Measurements from ENCODE around the gene EHD1.

EHD1 gene

DNA sequence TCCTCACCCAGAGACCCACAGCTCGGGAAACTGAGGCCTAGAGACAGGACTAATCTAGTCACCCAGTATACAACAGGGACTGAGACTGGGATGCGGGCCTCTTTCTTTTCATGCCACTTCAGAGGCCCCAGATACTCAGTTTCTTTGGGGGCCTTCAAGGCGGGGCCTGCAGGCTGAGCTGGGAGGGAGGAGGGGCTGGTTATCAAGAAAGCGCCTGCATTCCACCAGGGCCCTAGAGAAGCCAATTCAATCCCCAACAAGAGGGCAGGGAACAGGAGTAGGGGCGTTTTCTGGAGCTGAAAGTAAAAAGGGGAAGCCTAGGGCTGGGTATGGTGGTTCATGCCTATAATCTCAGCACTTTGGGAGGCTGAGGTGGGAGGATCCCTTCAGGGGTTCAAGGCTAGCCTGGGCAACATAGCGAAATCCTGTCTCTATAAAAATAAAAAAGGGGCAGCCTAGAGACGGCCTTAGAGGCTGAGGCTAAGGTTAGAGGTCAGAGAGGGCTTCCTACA lies 37.0 kb upstream of the EHD1 start:
- peak overlapping the region; percentile 90 for H3K4me3 Mint-ChIP-seq
- ATAC-seq: no peak
- H3K9me3 Mint-ChIP-seq: no peaks in the 10 kb centered on the region
- H3K4me1 Mint-ChIP-seq: peaks cover 28% of the 10 kb centered on the region
- no peak for DNase-seq (ENCODE audit: low spot score in 2 of 2)
- H3K36me3 Mint-ChIP-seq: peaks cover 41% of the 10 kb centered on the region
- H3K27ac Mint-ChIP-seq: peak overlapping the region; percentile 97

DNA sequence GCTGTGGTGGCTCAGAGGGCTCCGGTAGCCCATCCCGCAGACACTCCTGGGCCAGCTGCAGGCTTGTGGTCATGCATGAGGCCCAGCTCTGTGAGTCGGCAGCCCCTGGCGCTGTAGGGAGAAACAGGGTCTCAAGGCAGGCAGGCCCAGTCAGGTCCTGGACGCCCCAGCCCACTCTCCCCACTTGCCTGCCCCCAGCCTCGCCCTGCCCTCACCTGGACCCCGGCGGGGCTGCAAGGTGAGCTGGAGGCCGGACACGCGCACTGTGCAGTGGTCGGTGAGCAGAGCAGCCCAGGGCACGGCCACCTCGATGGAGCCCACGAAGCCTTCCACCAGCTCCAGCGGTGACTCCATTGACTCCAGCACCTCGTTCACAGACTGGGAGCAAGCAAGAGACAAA lies 35.7 kb upstream of the EHD1 start:
- no peak for ATAC-seq
- H3K36me3 Mint-ChIP-seq: peaks cover 46% of the 10 kb centered on the region
- no peak overlapping the region for H3K4me3 Mint-ChIP-seq
- no peak for DNase-seq (ENCODE audit: low spot score in 2 of 2)
- no peaks in the 10 kb centered on the region for H3K9me3 Mint-ChIP-seq
- H3K27ac Mint-ChIP-seq: peak overlapping the region; percentile 97
- H3K4me1 Mint-ChIP-seq: peaks cover 28% of the 10 kb centered on the region

DNA sequence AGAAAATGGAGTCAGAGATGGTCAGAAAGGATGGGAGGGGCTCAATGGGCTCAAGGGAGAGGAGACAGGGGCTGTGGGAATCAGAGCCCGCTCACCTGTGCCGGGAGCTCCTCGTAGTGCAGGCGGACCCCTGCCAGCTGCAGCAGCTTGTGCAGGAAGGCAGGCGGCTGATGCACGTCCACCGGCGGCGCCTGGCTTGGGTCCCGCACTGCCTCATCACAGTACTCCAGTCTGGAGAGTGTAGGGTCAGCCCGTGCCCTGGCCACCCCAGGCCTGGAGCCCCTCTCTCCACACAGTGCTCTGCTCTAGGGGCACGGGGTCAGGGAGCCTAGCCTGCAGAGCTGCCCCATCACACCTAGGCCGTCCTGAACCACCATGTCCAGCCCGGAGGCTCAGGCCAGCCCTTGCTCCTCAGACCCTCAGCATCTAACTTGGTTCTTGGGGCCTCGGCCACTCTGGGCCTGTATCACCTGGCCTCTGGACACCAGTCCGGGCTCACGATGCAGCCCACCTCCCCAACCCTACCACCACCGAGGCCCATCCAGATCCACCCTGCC lies 34.8 kb upstream of the EHD1 start:
- peaks cover 28% of the 10 kb centered on the region for H3K4me1 Mint-ChIP-seq
- H3K9me3 Mint-ChIP-seq: no peaks in the 10 kb centered on the region
- DNase-seq (ENCODE audit: low spot score in 2 of 2) (no peak), ATAC-seq (no peak)
- H3K27ac Mint-ChIP-seq: no peak overlapping the region
- H3K36me3 Mint-ChIP-seq: peaks cover 54% of the 10 kb centered on the region
- no peak overlapping the region for H3K4me3 Mint-ChIP-seq

DNA sequence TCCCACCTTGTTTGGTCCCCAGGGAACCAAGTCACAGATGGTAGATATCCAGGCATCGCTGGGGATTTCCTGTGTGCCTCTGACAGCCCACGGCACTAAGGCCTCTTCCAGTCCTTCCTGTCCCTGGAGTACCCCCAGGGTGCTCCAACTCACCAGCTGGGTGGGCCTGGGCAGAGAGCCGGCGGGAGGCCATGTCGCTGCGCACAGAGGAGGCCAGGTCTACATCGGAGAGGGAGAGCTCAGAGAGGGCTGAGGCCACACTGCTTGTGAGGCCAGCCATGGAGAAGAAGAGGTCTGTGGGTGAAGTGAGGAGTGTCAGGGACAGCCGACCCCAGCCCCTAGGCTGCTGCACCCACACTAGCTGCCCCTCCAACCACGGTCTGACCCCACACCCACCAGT lies 33.3 kb upstream of the EHD1 start:
- Mint-ChIP-seq H3K4me3 (no peak overlapping the region), H3K27ac (peak overlapping the region; percentile 81), H3K9me3 (no peaks in the 10 kb centered on the region), H3K4me1 (peaks cover 20% of the 10 kb centered on the region), H3K36me3 (peaks cover 51% of the 10 kb centered on the region)
- ATAC-seq (no peak), DNase-seq (ENCODE audit: low spot score in 2 of 2) (no peak)

DNA sequence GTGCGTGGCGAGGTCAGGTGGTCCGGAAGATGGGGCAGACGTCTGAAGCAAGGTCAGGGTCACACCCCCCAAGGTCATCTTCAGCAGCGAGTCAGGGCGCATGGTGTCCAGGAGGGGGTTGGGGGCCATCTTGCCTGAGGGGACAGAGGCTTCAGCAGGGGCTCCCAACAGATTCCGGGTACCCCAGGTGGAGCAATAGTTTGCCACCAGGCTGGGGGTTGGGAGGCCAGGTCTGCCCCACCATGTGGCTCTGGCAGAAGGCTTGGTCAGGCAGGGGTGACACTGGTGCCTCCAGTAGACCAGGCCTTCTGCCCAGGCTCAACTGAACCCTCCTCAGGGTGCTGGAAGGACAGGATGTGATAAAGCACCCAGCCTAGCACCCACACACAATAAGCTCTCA lies 32.7 kb upstream of the EHD1 start:
- Mint-ChIP-seq H3K36me3 (peaks cover 51% of the 10 kb centered on the region), H3K4me3 (no peak overlapping the region)

DNA sequence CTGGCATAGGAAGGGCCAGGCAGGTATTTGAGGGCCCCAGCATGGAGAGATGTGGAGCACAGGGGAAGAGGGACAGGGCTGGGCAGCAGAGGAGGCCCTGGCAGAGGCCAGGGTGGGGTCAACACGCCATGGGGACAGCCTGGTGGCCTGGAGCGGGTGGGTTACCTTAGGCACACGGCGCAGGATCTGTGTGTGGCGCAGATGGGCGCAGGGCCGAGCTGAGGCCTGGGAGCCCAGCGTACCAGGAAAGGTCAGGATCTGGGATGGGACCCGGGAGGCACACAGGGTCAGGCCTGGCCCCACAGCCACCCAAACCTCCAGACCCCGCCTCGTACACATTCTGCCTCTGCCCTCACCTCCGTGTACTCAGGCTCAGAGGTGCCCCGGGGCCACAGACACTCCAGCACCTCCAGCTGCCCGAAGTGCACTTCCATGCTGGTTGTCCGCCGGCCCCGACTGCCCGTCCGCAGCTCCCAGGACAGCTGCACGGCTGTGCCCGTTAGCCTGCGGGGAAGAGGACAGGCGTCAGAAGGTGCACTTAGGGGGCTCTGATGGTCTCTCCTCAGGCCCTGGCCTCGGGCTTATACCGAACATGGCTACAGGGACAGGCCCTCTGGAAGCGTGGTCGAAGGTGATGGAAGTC lies 32.2 kb upstream of the EHD1 start:
- Mint-ChIP-seq H3K4me1 (peaks cover 10% of the 10 kb centered on the region), H3K36me3 (peaks cover 51% of the 10 kb centered on the region), H3K9me3 (no peaks in the 10 kb centered on the region), H3K27ac (peak overlapping the region; percentile 81), H3K4me3 (no peak overlapping the region)
- no peak for DNase-seq (ENCODE audit: low spot score in 2 of 2)
- no peak for ATAC-seq

More for the DNA sequence above, 32.7 kb upstream of the EHD1 start:
- DNase-seq (ENCODE audit: low spot score in 2 of 2) (no peak), ATAC-seq (no peak)
- Mint-ChIP-seq H3K4me1 (peaks cover 15% of the 10 kb centered on the region), H3K9me3 (no peaks in the 10 kb centered on the region), H3K27ac (peak overlapping the region; percentile 81)

DNA sequence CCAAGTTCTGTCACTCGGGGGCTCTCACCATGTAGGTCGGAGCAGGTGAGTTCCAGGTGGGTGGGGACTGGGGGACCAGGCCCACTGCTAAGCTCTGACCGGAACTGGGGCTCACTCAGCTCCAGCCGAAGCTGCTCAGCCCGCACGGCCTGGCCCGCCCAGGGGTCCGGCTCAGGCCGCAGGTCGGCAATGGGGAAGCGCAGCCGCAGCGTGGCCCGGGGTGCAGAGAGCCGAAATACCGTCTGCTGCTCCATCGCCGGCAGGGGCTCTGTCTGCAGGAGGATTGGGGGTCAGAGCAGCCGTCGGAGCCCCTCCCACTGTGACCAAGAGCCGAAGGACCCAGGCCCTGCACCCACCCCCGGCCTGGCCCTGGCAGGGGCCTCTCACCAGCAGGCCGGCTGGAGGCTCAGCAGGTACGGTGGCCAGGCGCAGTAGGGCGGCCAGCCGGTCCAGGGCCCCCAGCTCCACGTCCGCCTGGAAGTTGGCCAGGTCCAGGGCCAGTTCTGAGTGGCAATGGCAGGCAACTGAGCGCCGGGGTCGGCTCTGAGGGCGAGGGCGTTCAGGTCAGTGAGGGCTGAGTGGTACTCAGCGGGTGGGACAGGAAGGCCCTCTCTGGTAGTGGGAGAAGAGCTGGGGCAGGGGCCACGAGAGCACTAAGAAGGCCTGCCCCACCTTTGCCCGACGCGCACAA lies 31.4 kb upstream of the EHD1 start:
- Mint-ChIP-seq H3K4me3 (no peak overlapping the region), H3K4me1 (peaks cover 4% of the 10 kb centered on the region), H3K27ac (no peak overlapping the region), H3K36me3 (peaks cover 55% of the 10 kb centered on the region), H3K9me3 (no peaks in the 10 kb centered on the region)
- no peak for DNase-seq (ENCODE audit: low spot score in 2 of 2)
- ATAC-seq: no peak

DNA sequence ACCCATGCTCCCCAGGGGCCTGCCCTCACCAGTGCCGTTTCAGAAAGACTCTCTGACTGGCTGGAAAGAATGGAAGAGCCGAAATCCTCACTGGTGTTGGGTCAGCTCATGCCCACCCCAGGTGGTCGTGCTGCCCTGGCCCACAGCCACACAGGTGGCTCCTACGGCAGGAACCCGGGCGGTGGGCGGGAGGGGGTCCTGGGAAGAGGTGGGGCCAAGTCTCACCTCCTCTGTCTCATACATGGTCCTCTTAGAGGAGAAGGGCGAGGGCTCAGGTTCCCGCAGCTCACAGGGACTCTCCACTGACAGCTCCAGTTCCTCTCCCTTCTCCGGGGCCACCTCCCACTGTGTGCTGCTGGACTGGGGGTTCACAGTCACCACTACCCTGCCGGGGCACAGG lies 30.3 kb upstream of the EHD1 start:
- Mint-ChIP-seq H3K9me3 (no peaks in the 10 kb centered on the region), H3K27ac (no peak overlapping the region), H3K4me1 (peaks cover 4% of the 10 kb centered on the region), H3K36me3 (peaks cover 64% of the 10 kb centered on the region), H3K4me3 (no peak overlapping the region)
- no peak for ATAC-seq
- no peak for DNase-seq (ENCODE audit: low spot score in 2 of 2)

DNA sequence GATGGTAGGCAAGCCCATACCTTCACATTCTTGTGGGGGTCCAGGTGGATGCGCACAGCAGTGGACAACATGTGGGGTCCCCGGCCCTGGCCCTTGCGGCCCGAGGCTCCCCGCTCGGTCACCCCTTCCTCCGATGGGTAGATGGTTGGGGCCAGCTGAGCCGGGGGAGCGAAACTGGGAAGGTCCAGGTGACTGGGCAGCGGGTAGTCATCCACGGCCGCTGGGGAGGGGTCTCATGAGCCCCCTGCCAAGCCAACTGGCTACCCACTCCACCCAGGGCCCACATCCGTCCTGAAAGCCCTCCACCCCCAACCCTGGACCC lies 27.9 kb upstream of the EHD1 start:
- no peak overlapping the region for H3K4me3 Mint-ChIP-seq
- H3K4me1 Mint-ChIP-seq: peaks cover 8% of the 10 kb centered on the region
- H3K27ac Mint-ChIP-seq: no peak overlapping the region
- DNase-seq (ENCODE audit: low spot score in 2 of 2) (no peak), ATAC-seq (no peak)
- H3K9me3 Mint-ChIP-seq: no peaks in the 10 kb centered on the region
- H3K36me3 Mint-ChIP-seq: peaks cover 54% of the 10 kb centered on the region

DNA sequence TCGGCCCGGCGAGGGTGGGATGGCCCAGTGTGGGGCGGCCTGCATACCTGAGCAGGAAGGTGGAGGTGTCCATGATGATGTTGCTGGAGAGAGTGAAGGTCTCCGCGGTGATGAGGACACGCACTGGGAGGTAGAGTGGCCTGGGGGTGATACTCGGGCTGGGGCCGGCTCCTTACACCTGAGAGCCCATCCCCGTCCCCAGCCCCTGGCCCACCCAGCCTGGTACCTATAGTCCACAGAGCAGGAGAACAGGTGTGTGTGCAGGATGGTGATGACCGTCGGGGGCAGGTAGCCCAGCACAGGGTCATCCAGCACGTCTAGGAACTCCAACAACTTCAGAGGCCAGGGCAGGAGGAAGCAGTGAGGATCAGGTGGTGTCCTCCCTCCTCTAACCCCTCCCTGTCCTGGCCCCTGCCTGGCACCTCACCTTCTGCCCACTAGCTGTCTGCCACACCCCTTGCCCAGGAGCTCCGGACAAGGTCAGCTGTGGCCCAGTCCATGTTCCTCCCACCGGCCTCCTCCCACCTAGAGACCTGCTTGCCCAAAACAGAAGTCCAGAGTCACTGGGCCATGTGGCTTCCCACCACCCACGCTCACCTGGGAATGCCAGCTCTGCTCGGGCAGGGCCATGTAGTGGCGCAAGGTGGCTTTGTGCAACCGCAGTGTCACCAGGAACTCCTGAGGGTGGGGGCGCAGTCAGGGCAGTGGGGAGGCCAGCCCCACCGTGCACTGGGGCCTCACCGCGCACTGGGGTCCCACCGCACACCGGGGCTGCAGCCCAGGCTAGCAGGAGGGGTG lies 27.3 kb upstream of the EHD1 start:
- no peak overlapping the region for H3K27ac Mint-ChIP-seq
- DNase-seq (ENCODE audit: low spot score in 2 of 2) (no peak), ATAC-seq (no peak)
- no peak overlapping the region for H3K4me3 Mint-ChIP-seq
- H3K36me3 Mint-ChIP-seq: peaks cover 54% of the 10 kb centered on the region
- H3K4me1 Mint-ChIP-seq: peaks cover 8% of the 10 kb centered on the region
- no peaks in the 10 kb centered on the region for H3K9me3 Mint-ChIP-seq

DNA sequence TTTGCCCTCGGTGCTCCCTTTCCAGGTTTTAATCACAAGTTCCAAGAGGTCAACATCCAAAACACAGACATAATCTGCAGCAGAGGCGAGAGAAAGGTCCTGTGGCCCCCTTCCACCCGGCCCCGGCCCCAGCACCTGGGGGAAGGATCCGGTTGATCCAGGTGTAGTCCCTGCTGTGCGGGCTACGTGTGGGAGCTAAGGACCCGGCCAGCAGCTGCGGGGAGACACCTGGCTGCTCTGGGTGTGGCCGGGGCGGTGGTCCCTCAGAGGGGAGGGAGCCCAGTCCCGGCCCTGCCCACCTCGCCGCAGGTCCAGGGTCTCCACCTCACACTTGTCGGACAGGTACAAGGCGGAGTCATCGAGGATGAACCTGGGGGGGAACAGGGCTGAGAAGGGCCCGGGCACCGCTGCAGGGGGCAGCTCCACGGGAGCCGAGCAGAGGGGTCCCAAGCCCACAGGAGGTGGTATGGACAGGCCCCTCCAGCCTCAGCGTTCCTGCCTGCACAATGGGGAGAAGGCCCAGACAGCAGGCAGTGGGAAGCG lies 24.9 kb upstream of the EHD1 start:
- no peak for DNase-seq (ENCODE audit: low spot score in 2 of 2)
- Mint-ChIP-seq H3K4me1 (peaks cover 15% of the 10 kb centered on the region), H3K4me3 (no peak overlapping the region), H3K36me3 (peaks cover 58% of the 10 kb centered on the region), H3K27ac (no peak overlapping the region), H3K9me3 (no peaks in the 10 kb centered on the region)
- no peak for ATAC-seq

DNA sequence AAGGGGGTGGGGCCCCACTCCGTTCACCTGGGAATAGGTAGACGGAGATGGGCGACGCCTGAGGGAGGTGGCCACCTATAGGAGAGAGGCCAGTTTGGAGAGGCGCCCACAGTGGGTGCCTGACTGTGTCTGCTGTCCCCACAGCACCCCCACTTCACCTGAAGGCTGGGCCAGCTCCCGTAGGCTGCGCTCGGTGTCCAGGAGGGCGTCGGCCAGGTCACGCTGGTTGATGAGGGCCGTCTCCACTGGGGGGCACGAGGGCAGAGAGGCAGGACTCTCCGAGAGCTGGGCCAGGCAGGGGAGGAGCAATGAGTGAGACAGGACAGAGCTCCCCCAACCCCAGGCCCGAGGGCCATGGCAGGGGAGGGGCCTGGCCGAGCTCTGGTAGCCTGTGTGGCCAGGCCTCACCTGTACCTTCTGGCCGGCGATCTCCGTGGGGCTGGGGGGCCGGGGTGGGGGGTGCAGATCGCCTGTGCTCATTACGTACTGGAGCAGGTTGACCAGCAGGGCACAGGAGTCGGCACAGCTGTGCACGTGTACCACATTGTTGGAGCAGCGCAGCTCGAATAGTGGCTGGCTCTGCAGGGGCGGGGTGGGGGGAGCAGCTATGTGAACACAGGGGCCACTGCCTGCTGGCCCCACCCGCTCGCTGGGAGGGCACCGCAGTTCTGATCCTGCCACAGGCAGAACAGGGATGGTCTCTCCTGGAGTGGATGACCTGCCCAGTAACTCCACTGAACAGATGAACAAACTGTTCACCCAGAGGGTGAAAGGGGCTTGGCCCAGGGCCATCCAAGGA lies 23.9 kb upstream of the EHD1 start:
- no peak for ATAC-seq
- no peak for DNase-seq (ENCODE audit: low spot score in 2 of 2)
- Mint-ChIP-seq H3K9me3 (no peaks in the 10 kb centered on the region), H3K4me3 (no peak overlapping the region), H3K4me1 (peaks cover 15% of the 10 kb centered on the region), H3K36me3 (peaks cover 52% of the 10 kb centered on the region), H3K27ac (peak overlapping the region; percentile 62)

DNA sequence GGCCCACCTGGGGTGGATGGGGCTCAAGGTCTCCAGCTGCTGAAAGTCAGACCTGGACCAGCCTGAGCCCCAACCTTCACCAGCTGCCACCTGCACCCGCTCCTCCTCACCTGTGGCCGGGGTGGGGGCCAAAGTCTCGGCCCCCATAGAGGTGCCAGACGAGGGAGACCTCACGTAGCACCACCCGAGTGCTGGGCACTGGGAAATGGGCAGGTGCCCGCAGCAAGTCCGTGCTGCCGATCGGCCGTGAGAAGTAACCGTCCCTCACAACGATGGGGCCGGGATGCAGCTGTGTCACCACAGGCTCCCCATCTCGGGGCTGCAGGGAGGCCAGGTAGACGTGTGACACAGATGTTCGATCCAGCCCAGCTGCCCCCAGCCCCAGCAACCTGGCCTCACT lies 22.4 kb upstream of the EHD1 start:
- Mint-ChIP-seq H3K27ac (no peak overlapping the region), H3K4me1 (peaks cover 15% of the 10 kb centered on the region), H3K9me3 (no peaks in the 10 kb centered on the region), H3K4me3 (no peak overlapping the region), H3K36me3 (peaks cover 61% of the 10 kb centered on the region)
- ATAC-seq: no peak
- DNase-seq (ENCODE audit: low spot score in 2 of 2): no peak

DNA sequence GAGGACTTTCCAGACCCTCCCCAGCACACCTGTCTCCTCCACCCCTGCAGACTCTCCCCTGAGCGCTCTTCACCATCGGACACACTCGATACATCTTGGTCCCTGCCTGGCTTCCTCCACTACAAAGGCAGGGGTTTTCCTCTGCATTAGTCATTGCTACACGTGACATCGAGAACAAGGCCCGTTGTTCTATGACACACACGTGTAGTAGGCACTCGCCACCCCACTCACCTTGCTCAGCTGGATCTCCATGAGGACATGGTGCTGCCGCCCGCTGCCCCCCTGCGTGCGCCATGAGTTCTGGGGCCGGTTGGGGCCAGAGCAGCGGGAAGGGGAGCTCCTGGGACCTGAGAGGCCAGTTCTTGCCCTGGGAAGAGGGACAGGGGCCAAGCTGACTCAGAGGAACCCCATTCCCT lies 21.9 kb upstream of the EHD1 start:
- peaks cover 15% of the 10 kb centered on the region for H3K4me1 Mint-ChIP-seq
- DNase-seq (ENCODE audit: low spot score in 2 of 2): no peak
- peak overlapping the region; percentile 23 for H3K27ac Mint-ChIP-seq

More for the DNA sequence above, 21.9 kb upstream of the EHD1 start:
- Mint-ChIP-seq H3K9me3 (no peaks in the 10 kb centered on the region), H3K4me3 (peak overlapping the region; percentile 11), H3K36me3 (peaks cover 66% of the 10 kb centered on the region)
- ATAC-seq: peak; percentile 98
